Trophoblast cell (in vitro differentiated cells and primary cell): ENCODE results near the gene FUT3.

Experiments used
- DNase-seq, 2 donors: peaks; one replicate each; pipeline ENCODE4 v3.0.0-alpha.2; 2016
- H2AFZ ChIP-seq: 2 replicates; pipeline ENCODE4 v1.6.1; 2013; ENCODE audit warnings: low read length, moderate library complexity, mild to moderate bottlenecking; ENCODE audit not compliant: insufficient read depth, poor library complexity
- H2AK5ac ChIP-seq: 2 replicates; pipeline ENCODE4 v1.6.1; 2013; ENCODE audit warnings: mild to moderate bottlenecking, low read length
- H2BK120ac ChIP-seq: 2 replicates; pipeline ENCODE4 v1.6.1; 2013; ENCODE audit warnings: low read length, mild to moderate bottlenecking, moderate library complexity; ENCODE audit not compliant: insufficient read depth, poor library complexity
- H2BK12ac ChIP-seq: 2 replicates; pipeline ENCODE4 v1.6.1; 2013; ENCODE audit warnings: mild to moderate bottlenecking, low read length, moderate library complexity
- H2BK5ac ChIP-seq: 2 replicates; pipeline ENCODE4 v1.6.1; 2013; ENCODE audit warnings: low read length, low read depth, moderate library complexity, mild to moderate bottlenecking; ENCODE audit not compliant: poor library complexity
- H3K14ac ChIP-seq: 2 replicates; pipeline ENCODE4 v1.6.1; 2013; ENCODE audit warnings: mild to moderate bottlenecking, low read length
- H3K18ac ChIP-seq: 2 replicates; pipeline ENCODE4 v1.6.1; 2013; ENCODE audit warnings: mild to moderate bottlenecking, low read length
- H3K23ac ChIP-seq: 2 replicates; pipeline ENCODE4 v1.6.1; 2013; ENCODE audit warnings: low read length
- H3K27ac ChIP-seq: 2 replicates; pipeline ENCODE4 v1.5.1; 2013; ENCODE audit warnings: low read depth, mild to moderate bottlenecking, inconsistent platforms, low read length, moderate library complexity
- H3K27me3 ChIP-seq: 2 replicates; pipeline ENCODE4 v1.6.1; 2013; ENCODE audit warnings: inconsistent platforms, mild to moderate bottlenecking, low read length, moderate library complexity; ENCODE audit not compliant: insufficient read depth
- H3K36me3 ChIP-seq, 2 experiments: 1 replicate in 1 of 2; 2 replicates in 1 of 2; pipeline ENCODE4 v1.6.1; 2013; ENCODE audit warnings: low read length in 2 of 2, mild to moderate bottlenecking in 2 of 2, moderate library complexity in 1 of 2; ENCODE audit not compliant: insufficient read depth in 2 of 2, control insufficient read depth in 1 of 2
- H3K4ac ChIP-seq: 2 replicates; pipeline ENCODE4 v1.6.1; 2013; ENCODE audit warnings: low read depth, mild to moderate bottlenecking, low read length, moderate library complexity
- H3K4me1 ChIP-seq, 2 experiments: 1 replicate in 1 of 2; 2 replicates in 1 of 2; pipeline ENCODE4 v1.6.1; 2013; ENCODE audit warnings: low read length in 2 of 2, mild to moderate bottlenecking in 2 of 2, moderate library complexity in 1 of 2; ENCODE audit not compliant: insufficient read depth in 2 of 2, control insufficient read depth in 1 of 2
- H3K4me2 ChIP-seq: 2 replicates; pipeline ENCODE4 v1.6.1; 2013; ENCODE audit warnings: inconsistent platforms, mild to moderate bottlenecking, low read length, moderate library complexity
- H3K4me3 ChIP-seq: 2 replicates; pipeline ENCODE4 v1.5.1; 2013; ENCODE audit warnings: mild to moderate bottlenecking, low read depth, low read length, inconsistent platforms
- H3K79me1 ChIP-seq: one replicate; pipeline ENCODE4 v1.6.1; 2013; ENCODE audit warnings: low read length
- H3K79me2 ChIP-seq: 2 replicates; pipeline ENCODE4 v1.6.1; 2013; ENCODE audit warnings: low read length, mild to moderate bottlenecking; ENCODE audit not compliant: control insufficient read depth, insufficient read depth, poor library complexity
- H3K9ac ChIP-seq: 2 replicates; pipeline ENCODE4 v1.6.1; 2013; ENCODE audit warnings: mild to moderate bottlenecking, low read length
- H3K9me3 ChIP-seq: 2 replicates; pipeline ENCODE4 v1.6.1; 2013; ENCODE audit warnings: low read depth, mild to moderate bottlenecking, control low read depth, inconsistent platforms, low read length; ENCODE audit not compliant: insufficient read depth
- H4K12ac ChIP-seq: 2 replicates; pipeline ENCODE4 v1.6.1; 2013; ENCODE audit warnings: low read depth, mild to moderate bottlenecking, low read length, moderate library complexity
- H4K8ac ChIP-seq: 2 replicates; pipeline ENCODE4 v1.6.1; 2013; ENCODE audit warnings: low read depth, mild to moderate bottlenecking, low read length, moderate library complexity
- H4K91ac ChIP-seq: one replicate; pipeline ENCODE4 v1.6.1; 2013; ENCODE audit warnings: low read depth, mild to moderate bottlenecking, low read length, moderate library complexity
- WGBS: extraction: QIAGEN DNeasy Blood & Tissue Kit; methylation state at CpG from one replicate; pipeline ENCODE4 v1.1.7; 2013; ENCODE audit warnings: missing lambda C conversion rate; ENCODE audit not compliant: insufficient read length, insufficient coverage; ENCODE audit errors: extremely low coverage; 5-methylcytosine and 5-hydroxymethylcytosine counted together

The FUT3 gene

DNA sequence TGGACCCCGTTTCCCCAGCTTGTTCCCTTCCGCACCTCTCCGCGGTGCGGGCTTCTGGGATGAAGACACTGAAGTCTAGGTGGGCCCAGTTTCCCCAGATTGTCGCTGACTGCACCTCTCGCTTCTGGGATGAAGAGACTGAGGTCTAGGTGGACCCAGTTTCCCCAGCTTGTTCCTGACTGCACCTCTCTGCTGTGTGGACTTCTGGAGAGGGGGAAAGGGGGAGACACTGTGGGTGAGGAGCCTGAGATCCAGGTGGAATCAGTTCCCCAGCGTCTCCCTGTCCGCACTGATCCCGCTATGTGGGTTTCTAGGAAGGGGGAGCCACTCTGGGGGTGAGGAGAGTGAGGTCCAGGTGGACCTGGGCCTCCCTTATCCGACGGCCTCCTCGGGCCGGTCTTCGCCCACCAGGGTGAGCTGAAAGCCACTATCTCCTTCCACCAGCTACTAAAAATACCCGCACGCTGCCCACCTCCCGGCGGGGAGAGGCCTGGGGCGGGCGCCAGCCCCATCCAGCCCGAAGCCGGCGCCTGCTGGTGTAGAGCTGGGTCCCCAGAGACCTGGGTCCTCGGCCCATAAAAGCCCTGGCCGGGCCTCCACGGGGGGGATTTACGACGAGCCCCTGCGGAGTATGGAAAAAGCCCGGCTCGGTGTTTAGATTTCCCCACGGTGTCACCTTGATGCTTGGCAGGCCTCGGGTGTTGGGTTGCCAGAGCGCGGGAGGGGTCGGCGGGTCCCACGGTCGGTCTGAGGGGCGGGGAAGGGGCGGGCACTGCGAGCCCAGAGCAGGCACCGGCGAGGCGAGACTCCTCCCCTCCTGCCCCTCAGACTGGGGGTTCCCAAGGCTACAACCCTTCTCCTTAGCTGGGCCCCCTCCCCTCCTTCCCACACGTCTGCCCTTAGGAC is 22.3 kb downstream of the FUT3 start:
- WGBS = no CpG with 5 or more reads among the region's 47 CpGs
- Histone ChIP-seq H3K4me3 (peak overlapping the region; percentile 77), H4K91ac (peak overlapping the region; percentile 91), H3K27ac (peak overlapping the region; percentile 75), H3K79me2 (peaks cover 4% of the 10 kb centered on the region), H3K9ac (peak overlapping the region; percentile 88), H2BK5ac (peak overlapping the region; percentile 71), H2AFZ (peak overlapping the region; percentile 81), H4K12ac (peak overlapping the region; percentile 87), H3K4me1 (peaks cover 11 to 17% of the 10 kb centered on the region in 2 experiments), H2BK12ac (peak overlapping the region; percentile 42), H3K4ac (peak overlapping the region; percentile 56), H3K9me3 (peaks cover 1% of the 10 kb centered on the region), H3K23ac (no peak overlapping the region), H3K14ac (peak overlapping the region; percentile 89), H3K18ac (peak overlapping the region; percentile 89), H4K8ac (peak overlapping the region; percentile 86), H2BK120ac (peak overlapping the region; percentile 79), H3K36me3 (no peaks in the 10 kb centered on the region), H3K27me3 (no peaks in the 10 kb centered on the region), H3K79me1 (peaks cover 15% of the 10 kb centered on the region), H3K4me2 (peak overlapping the region; percentile 71), H2AK5ac (peak overlapping the region; percentile 91)
- DNase-seq = no peak

GRCh38 chr19:5827891-5828660 is 23.2 kb downstream of the FUT3 start:
- Histone ChIP-seq H3K36me3 (no peaks in the 10 kb centered on the region), H3K4me1 (peaks cover 11 to 17% of the 10 kb centered on the region in 2 experiments), H3K79me2 (peaks cover 4% of the 10 kb centered on the region), H3K4me2 (peak overlapping the region; percentile 71), H3K4me3 (peak overlapping the region; percentile 77), H4K8ac (peak overlapping the region; percentile 86), H2AFZ (peak overlapping the region; percentile 33), H2BK120ac (peak overlapping the region; percentile 79), H3K79me1 (peaks cover 15% of the 10 kb centered on the region), H4K12ac (peak overlapping the region; percentile 87), H3K27me3 (no peaks in the 10 kb centered on the region), H3K9ac (peak overlapping the region; percentile 88), H2BK5ac (peak overlapping the region; percentile 71), H3K9me3 (peaks cover 2% of the 10 kb centered on the region), H3K4ac (peak overlapping the region; percentile 56), H3K27ac (peak overlapping the region; percentile 75), H2BK12ac (peak overlapping the region; percentile 2), H3K18ac (peak overlapping the region; percentile 89), H3K14ac (peak overlapping the region; percentile 89), H4K91ac (peak overlapping the region; percentile 91), H3K23ac (no peak overlapping the region), H2AK5ac (peak overlapping the region; percentile 91)
- peak; percentile 83 to 85 for DNase-seq
- no CpG with 5 or more reads among the region's 91 CpGs for WGBS

GRCh38 chr19:5827342-5827890 is 23.8 kb downstream of the FUT3 start:
- no peaks in the 10 kb centered on the region for H3K36me3 ChIP-seq
- H3K4me3 ChIP-seq = peak overlapping the region; percentile 77
- peaks cover 11 to 17% of the 10 kb centered on the region in 2 experiments for H3K4me1 ChIP-seq
- H3K18ac ChIP-seq = no peak overlapping the region
- H3K4me2 ChIP-seq = peak overlapping the region; percentile 71
- peak overlapping the region; percentile 74 for H4K91ac ChIP-seq
- no peak for DNase-seq
- no peak overlapping the region for H2BK5ac ChIP-seq
- H3K23ac ChIP-seq = no peak overlapping the region
- no peak overlapping the region for H3K4ac ChIP-seq
- H4K8ac ChIP-seq = peak overlapping the region; percentile 86
- peak overlapping the region; percentile 26 for H3K14ac ChIP-seq
- H3K9ac ChIP-seq = no peak overlapping the region
- peak overlapping the region; percentile 42 for H2AK5ac ChIP-seq
- WGBS = no CpG with 5 or more reads among the region's 37 CpGs
- no peaks in the 10 kb centered on the region for H3K27me3 ChIP-seq
- H4K12ac ChIP-seq = peak overlapping the region; percentile 86
- peaks cover 2% of the 10 kb centered on the region for H3K9me3 ChIP-seq
- peaks cover 15% of the 10 kb centered on the region for H3K79me1 ChIP-seq
- H3K79me2 ChIP-seq = peaks cover 4% of the 10 kb centered on the region
- no peak overlapping the region for H2BK120ac ChIP-seq
- H2AFZ ChIP-seq = peak overlapping the region; percentile 27
- no peak overlapping the region for H2BK12ac ChIP-seq
- no peak overlapping the region for H3K27ac ChIP-seq
